Renal pelvis (tissue), 4 donors: ENCODE data around the gene KIF23. TPM values are rescaled to one million over a fixed set of nuclear protein-coding genes. Genes with fewer than 3 reads are reported as not detected.
"Not testable (repeated sequence)": the region's sequence is repeated elsewhere in the genome, so short reads cannot be mapped to it uniquely, and the experiment has no call there.

Experiments used
- DNase-seq: peaks from one replicate; pipeline ENCODE4 v3.0.0-alpha.2; 2013
- polyA plus RNA-seq, 3 donors: library from polyadenylated mRNA; unstranded; fragments of 120-200 nt; gene quantifications; one replicate each; pipeline ENCODE4 v1.2.1, GENCODE V29; 2013; ENCODE audit not compliant: insufficient read length in 3 of 3

Gene KIF23
- polyA plus RNA-seq, 3 donors = 35.0 to 40.9 (median 38.7) TPM

DNA sequence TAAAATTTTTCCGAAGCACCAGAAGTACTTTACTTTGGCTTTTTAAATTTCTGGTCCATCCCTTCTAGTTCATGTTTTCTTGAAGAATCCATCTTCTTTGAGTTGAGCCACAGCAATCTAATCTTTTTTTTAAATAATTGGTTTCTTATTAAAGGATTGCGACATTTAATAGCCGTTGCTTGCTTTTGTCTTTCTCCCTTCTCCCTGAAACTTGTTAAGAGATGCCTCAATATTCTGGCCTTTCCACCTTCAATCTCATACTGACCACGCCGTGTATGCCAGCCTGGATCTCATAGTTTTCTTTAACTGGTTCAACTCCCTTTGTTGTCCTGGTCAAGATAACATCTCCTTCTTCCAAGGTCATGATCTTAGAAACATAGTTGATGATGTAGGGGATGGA, 20.1 kb downstream of the KIF23 start:
- no peak for DNase-seq

DNA sequence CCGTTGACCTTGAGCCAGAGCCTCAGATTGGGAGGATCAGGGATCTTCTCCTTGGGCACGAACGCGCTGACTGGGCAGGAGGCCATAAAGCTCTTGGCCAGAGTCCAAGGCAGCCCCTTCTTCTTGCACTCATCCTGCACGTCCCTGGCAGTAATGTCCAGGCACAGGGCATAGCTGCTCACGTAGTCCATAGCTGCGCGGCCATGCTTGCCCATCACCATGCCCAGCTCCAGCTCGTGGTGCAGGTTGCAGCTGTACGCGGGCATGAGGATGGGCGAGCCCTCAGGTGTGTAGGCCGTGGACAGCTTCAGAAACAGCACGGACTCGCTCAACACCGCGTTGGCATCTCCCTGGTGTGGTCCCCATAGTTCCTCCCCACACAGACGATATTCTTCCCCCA, 20.5 kb downstream of the KIF23 start:
- no peak for DNase-seq

DNA sequence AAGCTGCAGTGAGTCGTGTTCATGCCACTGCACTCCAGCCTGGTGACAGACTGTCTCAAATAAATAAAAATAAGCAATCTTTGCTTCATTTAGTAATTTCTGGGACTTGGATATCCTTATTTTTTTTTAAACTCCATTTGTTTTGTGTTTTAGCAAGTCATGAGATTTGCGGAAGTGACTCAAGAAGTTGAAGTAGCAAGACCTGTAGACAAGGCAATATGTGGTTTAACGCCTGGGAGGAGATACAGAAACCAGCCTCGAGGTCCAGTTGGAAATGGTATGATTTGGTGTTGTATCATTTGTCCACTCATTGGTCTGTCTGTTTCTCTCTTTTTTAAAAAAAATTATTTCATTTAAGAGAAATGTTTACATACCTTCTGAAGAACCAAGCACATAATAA, 21.8 kb downstream of the KIF23 start:
- DNase-seq = no peak

DNA sequence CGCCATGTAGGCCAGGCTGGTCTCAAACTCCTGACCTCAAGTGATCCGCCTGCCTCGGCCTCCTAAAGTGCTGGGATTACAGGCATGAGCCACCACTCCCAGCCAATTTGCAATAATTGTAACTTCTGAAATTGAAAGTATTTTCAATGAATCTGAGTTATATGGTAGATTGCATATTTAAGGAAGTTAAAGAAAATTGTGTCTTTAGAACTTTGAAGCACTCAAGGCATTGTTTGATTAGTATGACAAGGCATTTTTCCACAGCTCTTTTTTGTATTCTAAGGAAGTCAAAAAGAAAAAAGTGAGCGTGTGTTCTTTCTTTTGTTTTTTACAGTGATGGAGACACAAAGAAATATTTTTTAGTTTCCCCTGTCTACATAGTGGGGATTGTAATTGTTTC, 22.8 kb downstream of the KIF23 start:
- no peak for DNase-seq

DNA sequence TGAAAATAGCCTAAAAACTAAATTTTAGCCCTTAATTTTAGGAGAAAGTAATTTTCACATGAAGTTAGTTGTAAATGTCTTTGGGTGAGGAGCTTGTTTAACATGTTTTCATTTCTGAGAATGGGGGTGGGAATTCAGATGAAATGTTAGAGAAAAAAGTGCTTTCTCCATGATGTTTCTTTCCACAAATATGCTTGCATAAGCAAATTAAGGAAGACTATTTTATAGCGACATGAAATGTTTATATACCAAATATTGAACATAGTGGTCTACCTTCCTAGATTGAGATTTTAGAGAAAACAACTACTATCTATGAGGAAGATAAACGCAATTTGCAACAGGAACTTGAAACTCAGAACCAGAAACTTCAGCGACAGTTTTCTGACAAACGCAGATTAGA, 25.5 kb downstream of the KIF23 start:
- DNase-seq = no peak

DNA sequence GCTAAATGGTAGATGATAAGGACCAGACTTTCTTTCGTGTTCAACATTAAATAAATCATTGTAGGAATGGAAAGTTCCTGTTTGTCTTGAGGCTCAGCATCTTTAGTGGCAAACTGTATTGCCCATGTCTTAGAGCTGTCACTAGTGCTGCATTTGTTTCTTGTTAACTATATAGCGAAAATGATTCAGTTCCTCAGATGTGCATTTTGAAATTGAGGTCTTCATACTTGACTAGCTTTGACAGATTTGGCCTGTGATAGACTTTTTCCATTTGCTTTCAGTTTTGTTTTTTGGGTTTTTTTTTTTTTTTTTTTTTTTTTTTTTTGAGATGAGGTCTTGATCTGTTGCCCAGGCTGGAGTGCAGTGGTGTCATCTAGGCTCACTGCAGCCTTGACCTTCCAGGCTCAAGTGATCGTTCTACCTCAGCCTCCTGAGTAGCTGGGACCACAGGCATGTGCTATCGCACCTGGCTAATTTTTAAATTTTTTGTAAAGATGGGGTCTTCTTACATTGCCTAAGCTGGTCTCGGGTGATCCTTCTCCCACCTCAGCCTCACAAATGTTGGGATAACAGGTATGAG, 29.0 kb downstream of the KIF23 start:
- no peak for DNase-seq

DNA sequence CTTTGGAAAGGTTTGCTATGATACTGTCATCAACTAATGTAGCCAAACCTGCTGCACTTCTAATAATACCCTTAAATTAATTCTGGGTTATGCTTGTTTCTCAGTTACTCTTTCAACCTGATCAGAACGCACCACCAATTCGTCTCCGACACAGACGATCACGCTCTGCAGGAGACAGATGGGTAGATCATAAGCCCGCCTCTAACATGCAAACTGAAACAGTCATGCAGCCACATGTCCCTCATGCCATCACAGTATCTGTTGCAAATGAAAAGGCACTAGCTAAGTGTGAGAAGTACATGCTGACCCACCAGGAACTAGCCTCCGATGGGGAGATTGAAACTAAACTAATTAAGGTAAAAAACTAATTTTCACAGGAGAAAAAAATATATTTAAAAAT, 30.5 kb downstream of the KIF23 start:
- no peak for DNase-seq

DNA sequence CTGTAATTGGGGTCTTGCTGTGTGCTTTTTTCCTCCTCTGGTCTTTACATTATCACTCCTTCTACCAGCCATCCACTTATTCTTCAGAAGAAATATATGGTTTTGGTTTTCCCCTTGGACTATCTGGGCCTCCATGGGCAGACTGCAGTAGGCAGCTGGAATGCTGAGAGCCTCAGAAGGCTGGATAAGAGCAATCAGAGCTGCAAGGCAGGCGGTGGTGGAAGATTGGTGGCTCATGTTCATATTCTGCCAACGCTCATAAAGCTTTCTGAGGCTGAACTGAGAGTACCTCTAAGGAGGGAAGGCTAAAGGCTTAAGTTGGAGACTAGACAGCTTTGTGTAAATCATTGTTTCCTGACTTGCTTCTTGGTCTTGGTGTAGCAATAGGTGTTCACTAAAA, 32.8 kb downstream of the KIF23 start:
- DNase-seq = no peak

DNA sequence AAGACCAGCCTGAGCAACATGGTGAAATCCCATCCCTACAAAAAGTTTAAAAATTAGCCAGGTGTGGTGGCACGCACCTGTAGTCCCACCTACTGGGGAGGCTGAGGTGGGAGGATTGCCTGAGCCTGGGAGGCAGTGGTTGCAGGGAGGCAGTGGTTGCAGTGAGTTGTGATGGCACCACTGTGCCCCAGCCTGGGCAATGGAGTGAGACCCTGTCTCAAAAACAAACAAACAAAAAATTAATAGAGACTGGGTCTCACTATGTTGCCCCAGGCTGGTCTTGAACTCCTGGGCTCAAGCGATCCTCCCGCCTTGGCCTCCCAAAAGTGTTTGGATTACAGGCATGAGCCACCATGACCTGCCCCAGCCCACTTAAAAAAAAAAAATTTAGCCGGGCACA, 36.1 kb downstream of the KIF23 start:
- DNase-seq = not testable (repeated sequence)

DNA sequence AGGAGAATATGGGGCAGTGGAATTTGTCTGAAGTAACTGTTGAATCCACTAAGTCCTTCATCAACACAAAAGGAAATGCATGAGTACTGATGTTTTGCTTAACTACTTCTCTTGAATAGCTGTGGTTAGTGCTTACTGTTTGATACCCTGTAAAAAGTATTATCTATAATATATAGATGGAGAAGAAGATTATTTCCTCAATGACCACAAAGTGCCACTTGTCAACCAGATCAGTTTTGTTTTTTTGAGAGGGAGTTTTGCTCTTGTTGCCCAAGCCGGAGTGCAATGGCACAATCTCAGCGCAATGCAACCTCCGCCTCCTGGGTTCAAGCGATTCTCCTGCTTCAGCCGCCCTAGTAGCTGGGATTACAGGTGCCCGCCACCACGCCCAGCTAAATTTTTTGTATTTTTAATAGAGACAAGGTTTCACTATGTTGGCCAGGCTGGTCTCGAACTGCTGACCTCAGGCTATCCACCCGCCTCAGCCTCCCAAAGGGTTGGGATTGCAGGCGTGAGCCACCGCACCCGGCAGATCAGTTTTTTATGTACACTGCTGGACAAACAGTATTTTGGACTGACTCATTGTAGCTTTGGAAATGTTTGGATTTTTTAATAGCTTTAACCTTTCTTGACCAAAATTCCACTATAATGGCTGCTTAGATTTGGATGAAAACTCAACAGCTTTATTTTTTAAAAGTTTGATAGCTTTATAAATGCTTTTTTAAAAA, 37.0 kb downstream of the KIF23 start:
- no peak for DNase-seq

DNA sequence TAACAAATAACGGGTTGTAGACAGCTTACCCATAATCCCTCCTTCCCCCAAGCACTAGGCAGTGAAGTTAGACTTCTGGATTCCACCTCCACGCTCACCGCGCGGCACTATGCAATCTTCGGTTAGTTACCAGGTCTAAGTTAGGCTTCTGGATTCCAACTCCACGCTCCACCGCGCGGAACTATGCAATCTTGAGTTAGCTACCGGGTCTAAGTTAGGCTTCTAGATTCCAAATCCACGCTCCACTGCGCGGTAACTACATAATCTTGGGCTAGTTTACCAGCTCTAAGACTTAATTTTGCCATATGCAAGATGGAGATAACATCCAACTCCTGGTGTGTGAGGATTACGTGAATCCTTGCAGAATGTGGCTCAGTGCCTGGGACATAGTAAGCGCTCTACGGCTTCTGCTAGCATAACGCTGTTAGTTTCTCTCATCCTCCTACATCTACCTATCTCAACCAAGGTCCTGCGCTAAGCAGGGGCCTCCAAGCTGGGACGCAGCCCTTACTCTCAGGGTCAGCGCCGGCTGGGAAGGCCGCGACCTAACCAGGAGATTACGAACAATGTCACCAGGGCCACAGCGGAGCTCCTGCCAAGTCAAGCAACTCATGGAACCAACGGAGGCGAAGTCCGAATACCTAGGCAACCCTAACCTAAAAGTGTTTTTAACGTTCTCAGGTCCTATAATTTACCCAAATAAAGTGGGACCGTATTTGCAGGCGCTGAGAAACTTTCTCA, 38.0 kb downstream of the KIF23 start:
- peak; percentile 26 for DNase-seq

DNA sequence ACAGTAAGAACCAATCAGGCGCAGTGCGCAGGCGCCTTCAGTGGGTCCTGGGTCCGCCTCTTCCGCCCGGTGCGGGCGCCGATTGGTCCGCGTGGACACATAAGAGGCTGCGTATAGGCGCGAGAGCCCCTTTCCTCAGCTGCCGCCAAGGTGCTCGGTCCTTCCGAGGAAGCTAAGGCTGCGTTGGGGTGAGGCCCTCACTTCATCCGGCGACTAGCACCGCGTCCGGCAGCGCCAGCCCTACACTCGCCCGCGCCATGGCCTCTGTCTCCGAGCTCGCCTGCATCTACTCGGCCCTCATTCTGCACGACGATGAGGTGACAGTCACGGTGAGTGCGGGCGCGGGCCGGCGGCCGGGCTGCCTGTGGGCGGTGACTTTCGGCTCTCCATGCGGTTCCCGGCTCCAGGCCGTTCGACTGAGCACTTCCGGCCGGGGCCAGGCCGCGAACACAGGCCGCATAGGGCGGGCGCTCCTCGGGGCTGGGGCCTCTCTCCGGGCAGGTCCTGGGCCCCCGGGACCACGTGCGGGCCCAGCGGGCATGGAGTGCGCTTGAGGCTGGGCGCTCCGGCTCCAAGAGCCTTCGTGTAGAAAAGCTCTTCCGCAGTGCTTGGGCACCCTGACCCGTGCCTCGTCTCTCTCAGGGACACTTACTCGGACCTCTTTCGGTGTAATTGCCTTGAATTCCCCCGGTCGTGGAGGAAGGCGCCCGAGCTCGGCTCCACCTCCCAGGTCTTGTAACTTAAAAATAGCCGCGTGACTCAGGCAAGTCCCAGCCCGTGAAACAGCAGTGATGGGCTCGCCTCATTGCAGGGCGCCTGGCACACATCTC, 38.8 kb downstream of the KIF23 start, which contains the start of gene RPLP1:
TSS of gene RPLP1 (plus strand) at position 127 of the 830 bp plus-strand sequence. CDS start at position 258, 131 bp downstream.
- peak; percentile 96 for DNase-seq

DNA sequence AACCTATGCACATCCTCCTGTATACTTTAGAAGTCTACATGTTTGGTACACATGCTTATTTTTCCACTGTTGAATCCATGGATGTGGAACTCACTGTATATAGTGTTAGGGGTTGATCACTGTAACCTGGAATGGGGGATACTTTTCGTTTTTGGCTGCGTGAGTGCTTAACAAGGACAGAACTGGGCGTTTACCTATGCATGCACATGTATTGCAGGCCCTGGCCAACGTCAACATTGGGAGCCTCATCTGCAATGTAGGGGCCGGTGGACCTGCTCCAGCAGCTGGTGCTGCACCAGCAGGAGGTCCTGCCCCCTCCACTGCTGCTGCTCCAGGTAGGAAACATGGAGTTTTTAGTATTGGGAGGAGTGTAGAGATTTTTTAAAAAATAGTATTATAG, 40.8 kb downstream of the KIF23 start:
- DNase-seq = no peak

DNA sequence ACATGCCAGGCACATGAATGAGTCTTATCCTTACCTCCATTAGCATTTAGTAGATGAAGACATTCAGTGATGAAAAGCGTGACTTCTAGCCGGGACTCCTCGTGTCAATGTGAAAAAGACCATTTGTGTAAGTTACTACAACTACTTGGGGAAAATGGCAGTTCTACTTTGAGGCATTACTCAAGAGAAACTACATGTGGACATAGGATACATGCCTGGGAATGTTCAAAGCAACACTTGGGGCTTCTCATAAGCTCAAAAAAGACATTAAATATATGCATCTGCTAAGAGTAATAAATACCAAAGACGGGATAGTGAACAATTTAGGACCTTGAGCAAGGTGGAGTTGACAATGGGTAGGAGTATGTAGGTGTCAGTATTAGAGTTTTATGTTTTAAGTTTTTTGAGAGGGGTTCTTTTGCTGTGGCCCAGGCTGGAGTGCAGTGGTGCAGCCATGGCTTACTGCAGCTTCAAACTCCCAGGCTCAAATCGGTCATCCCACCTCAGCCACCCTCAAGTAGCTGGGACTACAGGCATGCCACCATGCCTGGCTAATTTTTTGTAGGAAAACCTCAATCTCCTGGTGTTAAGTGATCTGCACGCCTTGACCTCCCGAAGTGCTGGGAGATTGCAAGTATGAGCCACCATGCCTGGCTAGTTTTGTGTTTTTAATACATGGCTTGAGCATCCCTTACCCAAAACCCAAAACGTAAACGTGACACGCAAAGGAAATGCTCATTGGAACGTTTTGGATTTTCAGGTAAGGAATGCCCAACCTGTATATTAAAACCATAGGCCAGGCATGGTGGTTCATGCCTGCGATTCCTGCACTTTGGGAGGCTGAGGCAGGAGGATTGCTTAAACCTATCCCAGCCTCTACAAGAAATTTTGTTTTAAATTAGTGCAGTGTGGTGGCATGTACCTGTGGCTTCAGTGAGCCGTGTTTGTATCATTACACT, 42.3 kb downstream of the KIF23 start:
- no peak for DNase-seq

DNA sequence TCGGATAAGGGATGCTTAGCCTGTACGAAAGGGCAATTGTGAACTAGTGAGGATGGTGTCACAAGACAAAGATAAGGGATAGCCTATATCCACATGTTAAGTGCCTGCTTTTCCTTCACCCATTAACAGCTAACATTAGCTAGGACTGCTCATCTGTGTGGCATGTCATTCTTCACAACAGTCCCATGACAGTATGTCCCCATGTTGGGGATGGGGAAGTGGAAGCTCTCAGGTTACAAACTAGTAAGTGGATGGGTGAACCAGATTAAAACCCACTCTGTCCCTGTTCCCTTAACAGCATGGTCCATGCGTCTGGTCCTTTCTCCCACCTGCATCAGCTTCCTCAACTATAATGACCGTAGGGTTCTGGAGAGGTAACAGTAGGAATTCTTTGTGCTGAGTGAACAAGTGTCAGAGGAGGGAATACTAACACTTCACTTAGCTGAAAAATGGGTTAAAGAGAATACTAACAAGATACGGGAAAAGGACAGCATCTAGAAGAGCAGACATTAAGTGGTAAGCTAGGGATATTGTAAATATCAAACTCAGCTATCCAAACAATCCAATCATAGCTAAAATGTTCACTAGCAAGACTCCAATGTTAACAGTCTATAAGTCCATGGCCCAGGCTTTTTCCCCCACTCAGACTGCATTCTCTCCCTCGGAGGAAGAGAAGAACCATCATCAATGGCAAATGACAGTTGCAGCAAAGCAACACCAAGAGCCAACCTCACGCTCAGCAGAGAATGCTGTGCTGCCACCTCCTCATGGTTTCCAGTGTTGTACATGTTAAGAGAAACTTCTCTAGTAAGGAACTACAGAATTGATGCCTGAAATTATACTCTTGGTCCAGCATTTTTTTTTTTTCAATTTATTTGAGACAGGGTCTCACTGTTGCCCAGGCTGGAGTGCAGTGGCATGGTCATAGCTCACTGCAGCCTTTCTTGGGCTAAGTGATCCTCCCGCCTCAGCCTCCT, 43.4 kb downstream of the KIF23 start:
- DNase-seq = no peak

DNA sequence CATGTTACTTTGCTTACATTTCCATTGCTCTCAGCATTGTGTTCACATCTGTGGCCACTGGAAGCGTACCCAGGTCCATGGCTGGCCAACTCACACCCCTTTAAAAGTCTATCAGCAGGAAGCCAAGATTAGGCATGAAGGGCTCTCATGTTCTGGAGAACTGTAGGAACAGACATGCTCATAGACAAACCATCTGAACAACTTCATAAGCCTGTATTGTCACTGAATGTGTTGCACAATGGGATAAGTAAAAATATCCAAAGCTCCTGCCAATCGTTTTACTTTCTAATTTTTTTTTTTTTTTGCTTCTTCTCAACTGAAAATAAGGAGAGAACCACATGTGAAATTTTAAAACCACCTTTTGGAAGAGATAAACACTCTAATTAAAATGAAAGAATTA, 44.9 kb downstream of the KIF23 start:
- no peak for DNase-seq

DNA sequence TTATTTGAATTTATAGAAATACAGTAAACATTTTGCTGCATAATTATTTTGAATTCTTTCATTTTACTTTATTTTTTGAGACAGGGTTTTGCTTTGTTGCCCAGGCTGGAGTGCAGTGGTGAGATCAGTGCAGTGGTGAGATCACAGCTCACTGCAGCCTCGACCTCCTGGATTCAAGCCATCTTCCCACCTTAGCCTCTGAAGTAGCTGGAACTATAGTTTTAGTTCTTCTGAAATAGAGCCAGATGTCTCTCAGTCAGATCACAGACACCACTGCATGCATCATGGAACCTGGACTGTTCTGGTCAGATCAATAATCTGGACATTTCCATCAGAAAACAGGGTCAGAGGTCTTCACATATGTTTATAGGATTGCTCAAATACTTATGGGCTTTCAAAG, 46.3 kb downstream of the KIF23 start:
- no peak for DNase-seq

DNA sequence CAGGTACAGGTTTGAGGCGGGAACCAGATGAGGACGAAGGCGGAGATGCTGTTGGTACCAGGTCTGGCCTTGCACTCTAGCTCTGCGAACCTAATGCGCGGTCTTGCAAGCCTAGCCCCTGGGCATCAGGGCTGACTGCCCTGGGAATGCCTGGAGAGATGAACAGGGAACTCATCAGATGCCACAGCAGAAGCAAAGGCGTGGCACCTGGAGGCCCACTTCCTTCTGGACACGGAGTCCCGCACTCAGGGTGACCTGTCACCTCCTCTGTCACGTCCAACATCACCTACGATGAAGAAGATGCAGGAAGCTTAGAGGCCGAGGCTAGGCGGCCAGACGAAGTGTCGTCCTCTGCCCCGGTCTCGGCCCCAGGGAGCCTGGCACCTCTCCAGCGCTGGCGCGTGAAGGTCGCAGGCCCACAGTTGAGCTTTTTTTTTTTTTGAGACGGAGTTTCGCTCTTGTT, 47.9 kb downstream of the KIF23 start:
- DNase-seq = no peak

DNA sequence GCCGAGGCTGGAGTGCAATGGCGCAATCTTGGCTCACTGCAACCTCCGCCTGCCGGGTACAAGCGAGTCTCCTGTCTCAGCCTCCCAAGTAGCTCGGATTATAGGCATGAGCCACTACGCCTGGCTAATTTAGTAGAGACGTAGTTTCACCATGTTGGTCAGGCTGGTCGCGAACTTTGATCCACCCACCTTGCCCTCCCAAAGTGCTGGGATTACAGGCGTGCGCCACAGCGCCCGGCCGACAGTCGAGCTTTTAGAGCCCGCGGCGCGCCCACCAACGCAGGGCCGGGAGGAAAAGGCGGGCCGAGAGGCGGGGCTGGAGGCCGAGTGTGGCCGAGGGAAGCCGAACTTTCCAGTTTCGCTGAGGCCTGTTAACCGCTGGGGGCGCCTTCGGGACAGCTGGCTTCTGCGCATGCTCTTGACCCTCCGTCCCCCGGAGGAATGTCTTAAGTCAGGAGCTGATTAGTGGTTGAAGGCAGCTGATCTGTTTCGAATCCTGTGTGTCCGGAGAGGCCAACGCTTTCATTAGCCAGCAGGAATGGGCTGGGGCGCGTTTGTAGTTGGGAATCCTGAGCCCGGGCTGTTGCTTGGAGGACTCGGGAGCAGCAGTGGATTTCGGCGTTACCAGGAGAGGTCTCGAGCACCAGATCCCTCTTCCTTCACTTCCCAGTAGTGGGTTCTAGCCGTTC, 48.5 kb downstream of the KIF23 start:
- peak; percentile 98 for DNase-seq
